T-helper 17 cell (primary cell): ENCODE data around the gene RRM2. TPM values are rescaled to one million over a fixed set of nuclear protein-coding genes. Genes with fewer than 3 reads are reported as not detected.

ENCODE experiments used
- ATAC-seq: fragments of 150-1000 bp; cut with Tn5 transposase; 2 replicates; pipeline ENCODE4 v1.10.0; 2021; ENCODE audit warnings: mild to moderate bottlenecking, moderate library complexity
- DNase-seq, 3 donors: peaks; one replicate each; pipeline versions ENCODE4 v3.0.0 to v3.0.0-alpha.2; 2020 to 2021
- H3K9me3 ChIP-seq: one replicate; pipeline ENCODE4 v1.7.0; 2013; ENCODE audit warnings: low read length, mild to moderate bottlenecking; ENCODE audit not compliant: control insufficient read depth, poor library complexity, severe bottlenecking
- H3K27ac Mint-ChIP-seq: one replicate; pipeline ENCODE4 v1.8.0; 2022; ENCODE audit warnings: mild to moderate bottlenecking, moderate library complexity, mixed read lengths
- H3K27me3 Mint-ChIP-seq: one replicate; pipeline ENCODE4 v1.8.0; 2022; ENCODE audit warnings: mixed read lengths
- H3K36me3 Mint-ChIP-seq: one replicate; pipeline ENCODE4 v1.8.0; 2022; ENCODE audit warnings: low read depth, mixed read lengths
- H3K4me1 Mint-ChIP-seq: one replicate; pipeline ENCODE4 v1.8.0; 2022; ENCODE audit warnings: mild to moderate bottlenecking, mixed read lengths
- H3K4me3 Mint-ChIP-seq: one replicate; pipeline ENCODE4 v1.8.0; 2022; ENCODE audit warnings: mild to moderate bottlenecking, moderate library complexity, mixed read lengths
- total RNA-seq, 4 donors: library from RNA in 2 of 4; stranded (reverse) in 2 of 4; gene quantifications; one replicate each; pipeline ENCODE4 v1.2.3 and lab custom pipeline; 2022 to 2026

The RRM2 gene
- total RNA-seq (1 to 10 TPM in 1 of 2 donors, under 1 TPM in 1; 0.32 to 1.7 TPM), total RNA-seq (lab: John Stamatoyannopoulos, UW) (1.4 to 1.5 reads per million in 2 donors)

DNA sequence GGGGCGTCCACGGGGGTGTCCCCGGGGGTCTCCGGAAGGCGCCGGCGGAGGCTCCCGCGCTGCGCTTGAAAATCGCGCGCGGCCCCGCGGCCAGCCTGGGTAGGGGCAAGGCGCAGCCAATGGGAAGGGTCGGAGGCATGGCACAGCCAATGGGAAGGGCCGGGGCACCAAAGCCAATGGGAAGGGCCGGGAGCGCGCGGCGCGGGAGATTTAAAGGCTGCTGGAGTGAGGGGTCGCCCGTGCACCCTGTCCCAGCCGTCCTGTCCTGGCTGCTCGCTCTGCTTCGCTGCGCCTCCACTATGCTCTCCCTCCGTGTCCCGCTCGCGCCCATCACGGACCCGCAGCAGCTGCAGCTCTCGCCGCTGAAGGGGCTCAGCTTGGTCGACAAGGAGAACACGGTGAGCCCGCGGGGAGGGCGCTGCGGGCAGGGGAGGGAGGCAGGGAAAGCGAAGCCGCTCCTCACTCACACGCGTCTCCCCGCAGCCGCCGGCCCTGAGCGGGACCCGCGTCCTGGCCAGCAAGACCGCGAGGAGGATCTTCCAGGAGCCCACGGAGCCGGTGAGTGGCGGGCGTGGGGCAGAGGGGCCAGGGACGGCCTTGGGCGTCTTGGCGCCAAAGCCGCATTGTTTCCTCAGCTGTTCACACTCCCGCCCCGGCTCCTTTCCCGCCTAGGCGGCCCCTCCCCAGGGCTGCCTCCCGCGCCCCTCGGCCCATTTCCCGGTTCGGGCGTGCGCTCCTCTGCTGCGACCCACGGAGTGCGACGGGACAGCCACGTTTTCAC is at the start of gene RRM2:
TSS of gene RRM2 (plus strand) at position 240 of the 781 bp plus-strand sequence. CDS start at position 300, 60 bp downstream.
- peak; percentile 81 for ATAC-seq
- peak; percentile 77 to 81 (median 79) for DNase-seq
- H3K9me3 ChIP-seq = no peaks in the 10 kb centered on the region
- peaks cover 2% of the 10 kb centered on the region for H3K36me3 Mint-ChIP-seq
- peak within 1 kb of the TSS; percentile 97 for H3K4me3 Mint-ChIP-seq
- H3K4me1 Mint-ChIP-seq = peaks cover 35% of the 10 kb centered on the region
- H3K27me3 Mint-ChIP-seq = peaks cover 23% of the 10 kb centered on the region
- peak within 1 kb of the TSS; percentile 88 for H3K27ac Mint-ChIP-seq

DNA sequence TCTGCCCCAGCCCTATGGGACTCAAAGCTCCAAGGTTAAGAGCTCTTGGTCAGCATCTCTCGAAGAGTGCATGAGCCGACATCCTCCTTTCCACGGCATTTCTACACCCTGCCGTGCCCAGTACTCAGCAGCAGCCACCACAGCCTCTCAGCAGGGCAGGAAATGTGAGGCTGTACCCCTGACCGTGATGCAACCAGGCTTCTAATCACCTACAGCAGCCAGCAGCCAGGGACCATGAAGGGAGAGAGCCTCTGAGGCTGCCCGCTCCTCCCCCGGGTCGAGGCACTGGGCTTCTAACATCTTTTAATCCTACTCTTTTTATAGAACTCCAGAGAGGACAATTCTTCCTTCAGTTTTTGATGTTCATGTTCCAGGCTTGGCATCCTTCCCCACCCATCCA is 48.8 kb upstream of the RRM2 start:
- Mint-ChIP-seq H3K4me3 (no peak overlapping the region), H3K4me1 (peaks cover 20% of the 10 kb centered on the region), H3K27me3 (peaks cover 57% of the 10 kb centered on the region), H3K36me3 (peaks cover 5% of the 10 kb centered on the region), H3K27ac (no peak overlapping the region)
- ATAC-seq = no peak
- no peak for DNase-seq
- H3K9me3 ChIP-seq = no peaks in the 10 kb centered on the region

- ATAC-seq (no peak), DNase-seq (no peak)
- H3K4me1 Mint-ChIP-seq = peaks cover 25% of the 10 kb centered on the region
- no peak overlapping the region for H3K4me3 Mint-ChIP-seq
- no peaks in the 10 kb centered on the region for H3K9me3 ChIP-seq
- H3K36me3 Mint-ChIP-seq = peaks cover 5% of the 10 kb centered on the region
- H3K27me3 Mint-ChIP-seq = peaks cover 64% of the 10 kb centered on the region
- no peak overlapping the region for H3K27ac Mint-ChIP-seq
Observed at GRCh38 chr2:10075101-10075500, 47.4 kb upstream of the RRM2 start.

- Mint-ChIP-seq H3K4me3 (no peak overlapping the region), H3K27ac (no peak overlapping the region), H3K36me3 (peaks cover 5% of the 10 kb centered on the region), H3K4me1 (peaks cover 25% of the 10 kb centered on the region), H3K27me3 (peaks cover 64% of the 10 kb centered on the region)
- ATAC-seq = no peak
- H3K9me3 ChIP-seq = no peaks in the 10 kb centered on the region
- DNase-seq = no peak
Observed at GRCh38 chr2:10075571-10076209, 46.8 kb upstream of the RRM2 start.

- H3K36me3 Mint-ChIP-seq = peaks cover 5% of the 10 kb centered on the region
- H3K27me3 Mint-ChIP-seq = peaks cover 72% of the 10 kb centered on the region
- no peak overlapping the region for H3K4me3 Mint-ChIP-seq
- DNase-seq (no peak), ATAC-seq (no peak)
- no peaks in the 10 kb centered on the region for H3K9me3 ChIP-seq
- H3K27ac Mint-ChIP-seq = no peak overlapping the region
- peaks cover 27% of the 10 kb centered on the region for H3K4me1 Mint-ChIP-seq
Observed at GRCh38 chr2:10076511-10076910, 46.0 kb upstream of the RRM2 start.

GRCh38 chr2:10076988-10077527 is 45.5 kb upstream of the RRM2 start:
- Mint-ChIP-seq H3K27ac (no peak overlapping the region), H3K4me3 (no peak overlapping the region), H3K4me1 (peaks cover 27% of the 10 kb centered on the region), H3K36me3 (peaks cover 5% of the 10 kb centered on the region), H3K27me3 (peaks cover 77% of the 10 kb centered on the region)
- no peak for DNase-seq
- H3K9me3 ChIP-seq = no peaks in the 10 kb centered on the region
- ATAC-seq = no peak

DNA sequence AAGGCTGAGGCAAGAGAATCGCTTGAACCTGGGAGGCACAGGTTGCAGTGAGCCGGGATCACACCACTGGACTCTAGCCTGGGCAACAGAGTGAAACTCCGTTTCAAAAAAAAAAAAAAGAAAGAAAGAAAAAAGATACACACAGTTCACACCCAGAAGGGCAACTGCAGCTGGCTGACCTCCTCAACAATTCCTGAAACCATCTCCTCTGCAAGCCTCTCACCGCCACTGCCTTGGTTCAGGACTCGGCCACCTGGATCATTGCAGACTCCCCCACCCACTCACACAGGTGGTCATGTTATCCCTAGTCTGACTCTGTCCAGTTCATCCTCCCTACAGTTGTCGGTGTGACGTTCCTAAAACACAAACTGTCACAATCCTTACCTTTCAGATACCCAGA is 44.5 kb upstream of the RRM2 start:
- Mint-ChIP-seq H3K4me3 (peak overlapping the region; percentile 86), H3K36me3 (peaks cover 5% of the 10 kb centered on the region), H3K27ac (no peak overlapping the region), H3K4me1 (peaks cover 21% of the 10 kb centered on the region), H3K27me3 (peaks cover 77% of the 10 kb centered on the region)
- ATAC-seq (no peak), DNase-seq (no peak)
- H3K9me3 ChIP-seq = no peaks in the 10 kb centered on the region

GRCh38 chr2:10078704-10079265 is 43.8 kb upstream of the RRM2 start:
- peaks cover 22% of the 10 kb centered on the region for H3K4me1 Mint-ChIP-seq
- peaks cover 80% of the 10 kb centered on the region for H3K27me3 Mint-ChIP-seq
- H3K36me3 Mint-ChIP-seq = peaks cover 5% of the 10 kb centered on the region
- no peak for DNase-seq
- peak overlapping the region; percentile 24 for H3K27ac Mint-ChIP-seq
- H3K9me3 ChIP-seq = no peaks in the 10 kb centered on the region
- ATAC-seq = peak; percentile 2
- peak overlapping the region; percentile 86 for H3K4me3 Mint-ChIP-seq

GRCh38 chr2:10079266-10079869 is 43.2 kb upstream of the RRM2 start:
- DNase-seq (no peak), ATAC-seq (peak; percentile 55)
- H3K9me3 ChIP-seq = no peaks in the 10 kb centered on the region
- peaks cover 23% of the 10 kb centered on the region for H3K4me1 Mint-ChIP-seq
- peaks cover 5% of the 10 kb centered on the region for H3K36me3 Mint-ChIP-seq
- H3K4me3 Mint-ChIP-seq = peak overlapping the region; percentile 86
- peaks cover 80% of the 10 kb centered on the region for H3K27me3 Mint-ChIP-seq
- H3K27ac Mint-ChIP-seq = peak overlapping the region; percentile 24

- H3K9me3 ChIP-seq = no peaks in the 10 kb centered on the region
- H3K36me3 Mint-ChIP-seq = peaks cover 5% of the 10 kb centered on the region
- DNase-seq (no peak), ATAC-seq (peak; percentile 24)
- H3K27ac Mint-ChIP-seq = peak within 1 kb of the TSS; percentile 24
- H3K27me3 Mint-ChIP-seq = peaks cover 78% of the 10 kb centered on the region
- peak within 1 kb of the TSS; percentile 86 for H3K4me3 Mint-ChIP-seq
- peaks cover 25% of the 10 kb centered on the region for H3K4me1 Mint-ChIP-seq
Observed at GRCh38 chr2:10079870-10080535, 42.5 kb upstream of the RRM2 start, which contains the start of gene CYS1. TSS of gene CYS1 (minus strand) at chr2:10080411. CDS start at chr2:10080223, 188 bp downstream.

- H3K4me1 Mint-ChIP-seq = peaks cover 25% of the 10 kb centered on the region
- H3K9me3 ChIP-seq = no peaks in the 10 kb centered on the region
- H3K27me3 Mint-ChIP-seq = peaks cover 75% of the 10 kb centered on the region
- DNase-seq (peak in 1 of 3 donors; percentile 10), ATAC-seq (peak; percentile 74)
- H3K4me3 Mint-ChIP-seq = peak overlapping the region; percentile 78
- H3K36me3 Mint-ChIP-seq = peaks cover 5% of the 10 kb centered on the region
- H3K27ac Mint-ChIP-seq = peak overlapping the region; percentile 8
Observed at GRCh38 chr2:10080536-10081304, 41.8 kb upstream of the RRM2 start.

DNA sequence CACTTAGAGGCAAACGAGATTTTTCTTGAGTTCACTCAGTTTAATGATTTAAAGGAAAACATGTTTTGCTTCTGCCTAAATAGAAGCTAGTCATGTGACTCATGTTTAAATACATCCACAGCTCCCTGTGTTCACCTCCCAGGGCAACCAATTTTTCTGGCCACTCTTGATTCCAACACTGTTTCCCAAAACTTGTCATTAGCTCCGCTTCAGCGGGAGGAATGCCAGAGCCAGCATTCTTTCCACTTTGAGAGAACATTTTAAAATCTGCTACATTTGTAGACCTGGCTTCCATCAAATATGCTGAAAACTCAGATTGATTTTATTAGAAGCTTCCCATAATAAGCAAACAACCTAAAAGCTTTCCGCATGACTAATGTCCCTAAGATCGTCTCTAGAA is 39.5 kb upstream of the RRM2 start:
- Mint-ChIP-seq H3K36me3 (peaks cover 4% of the 10 kb centered on the region), H3K27ac (no peak overlapping the region), H3K27me3 (peaks cover 74% of the 10 kb centered on the region), H3K4me1 (peaks cover 16% of the 10 kb centered on the region), H3K4me3 (no peak overlapping the region)
- ATAC-seq (no peak), DNase-seq (no peak)
- H3K9me3 ChIP-seq = no peaks in the 10 kb centered on the region
